Natural killer cell treated with Interleukin-12 subunit alpha and Interleukin-12 subunit beta and Interleukin-15 and Interleukin-18, amount 100 ng/mL, for 72 hours (primary cell): ENCODE results near the gene THSD7B. TPM values are rescaled to one million over a fixed set of nuclear protein-coding genes. Genes with fewer than 3 reads are reported as not detected.

ENCODE experiments used
- ATAC-seq, 2 donors: fragments of 150-1000 bp; cut with Tn5 transposase in 1 of 2; sonication (Bioruptor Pico), chemical (Tn5 transposase) in 1 of 2; 2 replicates each; pipeline ENCODE4 v1.10.0; 2021
- DNase-seq: peaks from one replicate; pipeline ENCODE4 v3.0.0; 2022; ENCODE audit warnings: low spot score
- H3K27ac Mint-ChIP-seq, 2 donors: 1 replicate in 1 of 2; 2 replicates in 1 of 2; pipeline ENCODE4 v1.8.0; 2022; ENCODE audit warnings: mixed read lengths in 2 of 2, mild to moderate bottlenecking in 1 of 2, moderate library complexity in 1 of 2
- H3K27me3 Mint-ChIP-seq, 2 donors: 1 replicate in 1 of 2; 2 replicates in 1 of 2; pipeline ENCODE4 v1.8.0; 2022; ENCODE audit warnings: mixed read lengths in 2 of 2
- H3K36me3 Mint-ChIP-seq: one replicate; pipeline ENCODE4 v1.8.0; 2022; ENCODE audit warnings: mixed read lengths
- H3K4me1 Mint-ChIP-seq, 2 donors: 1 replicate in 1 of 2; 2 replicates in 1 of 2; pipeline ENCODE4 v1.8.0; 2022; ENCODE audit warnings: low read depth in 2 of 2, mixed read lengths in 2 of 2, mild to moderate bottlenecking in 1 of 2
- H3K4me3 Mint-ChIP-seq: one replicate; pipeline ENCODE4 v1.8.0; 2022; ENCODE audit warnings: mixed read lengths
- H3K9me3 Mint-ChIP-seq: 2 replicates; pipeline ENCODE4 v1.8.0; 2022; ENCODE audit warnings: mixed read lengths
- total RNA-seq, 2 donors: library from RNA; stranded (reverse); gene quantifications; one replicate each; pipeline ENCODE4 v1.2.3, GENCODE V29; 2022

THSD7B gene
- total RNA-seq, 2 donors from 2014 or later, result not detected

- ATAC-seq, result no peak
- Mint-ChIP-seq H3K9me3 (peaks cover 13% of the 10 kb centered on the region), H3K4me1 (no peaks in the 10 kb centered on the region), H3K36me3 (no peaks in the 10 kb centered on the region), H3K27me3 (no peaks in the 10 kb centered on the region), H3K27ac (no peak overlapping the region), H3K4me3 (no peak overlapping the region)
- DNase-seq, result no peak
Observed at GRCh38 chr2:137233091-137233490, 467.7 kb downstream of the THSD7B start.

- DNase-seq (no peak), ATAC-seq (no peak)
- no peak overlapping the region for H3K4me3 Mint-ChIP-seq
- H3K9me3 Mint-ChIP-seq, result peaks cover 22% of the 10 kb centered on the region
- no peaks in the 10 kb centered on the region for H3K27me3 Mint-ChIP-seq
- H3K36me3 Mint-ChIP-seq, result no peaks in the 10 kb centered on the region
- H3K4me1 Mint-ChIP-seq, result no peaks in the 10 kb centered on the region
- no peak overlapping the region for H3K27ac Mint-ChIP-seq
Observed at GRCh38 chr2:137237055-137237454, 471.7 kb downstream of the THSD7B start.

GRCh38 chr2:137238065-137238464 lies 472.7 kb downstream of the THSD7B start:
- H3K9me3 Mint-ChIP-seq, result peaks cover 22% of the 10 kb centered on the region
- no peak overlapping the region for H3K4me3 Mint-ChIP-seq
- H3K4me1 Mint-ChIP-seq, result no peaks in the 10 kb centered on the region
- DNase-seq (no peak), ATAC-seq (no peak)
- H3K27ac Mint-ChIP-seq, result no peak overlapping the region
- H3K27me3 Mint-ChIP-seq, result no peaks in the 10 kb centered on the region
- H3K36me3 Mint-ChIP-seq, result no peaks in the 10 kb centered on the region

GRCh38 chr2:137249463-137250130 lies 484.3 kb downstream of the THSD7B start:
- no peak overlapping the region for H3K4me3 Mint-ChIP-seq
- H3K27ac Mint-ChIP-seq, result no peak overlapping the region
- H3K9me3 Mint-ChIP-seq, result no peaks in the 10 kb centered on the region
- ATAC-seq (no peak), DNase-seq (no peak)
- no peaks in the 10 kb centered on the region for H3K36me3 Mint-ChIP-seq
- no peaks in the 10 kb centered on the region for H3K27me3 Mint-ChIP-seq
- H3K4me1 Mint-ChIP-seq, result no peaks in the 10 kb centered on the region

DNA sequence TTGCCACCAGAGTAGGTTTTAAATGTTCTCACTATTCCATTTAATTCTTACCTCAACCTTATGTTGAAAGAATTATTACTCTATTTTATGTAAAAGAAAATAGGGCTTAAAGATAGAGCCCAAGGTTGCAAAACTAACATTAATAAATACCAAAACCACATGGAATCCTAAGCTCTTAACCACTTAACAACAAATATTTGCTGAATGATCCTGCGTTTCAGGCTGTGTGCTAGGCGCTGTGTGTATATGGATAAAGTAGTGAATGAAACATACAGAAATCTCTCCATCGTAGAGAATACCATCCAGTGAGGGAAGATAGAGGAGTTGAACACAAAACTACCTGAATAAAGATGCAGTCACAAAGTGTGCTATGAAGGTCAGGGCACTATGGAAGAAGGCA lies 485.1 kb downstream of the THSD7B start:
- H3K27ac Mint-ChIP-seq, result no peak overlapping the region
- H3K4me1 Mint-ChIP-seq, result no peaks in the 10 kb centered on the region
- no peaks in the 10 kb centered on the region for H3K36me3 Mint-ChIP-seq
- no peaks in the 10 kb centered on the region for H3K9me3 Mint-ChIP-seq
- ATAC-seq (no peak), DNase-seq (no peak)
- no peaks in the 10 kb centered on the region for H3K27me3 Mint-ChIP-seq
- H3K4me3 Mint-ChIP-seq, result no peak overlapping the region

- DNase-seq (no peak), ATAC-seq (no peak)
- H3K4me1 Mint-ChIP-seq, result no peaks in the 10 kb centered on the region
- no peaks in the 10 kb centered on the region for H3K36me3 Mint-ChIP-seq
- H3K27ac Mint-ChIP-seq, result no peak overlapping the region
- H3K9me3 Mint-ChIP-seq, result peaks cover 2% of the 10 kb centered on the region
- no peak overlapping the region for H3K4me3 Mint-ChIP-seq
- H3K27me3 Mint-ChIP-seq, result no peaks in the 10 kb centered on the region
Observed at GRCh38 chr2:137251045-137251444, 485.7 kb downstream of the THSD7B start.

DNA sequence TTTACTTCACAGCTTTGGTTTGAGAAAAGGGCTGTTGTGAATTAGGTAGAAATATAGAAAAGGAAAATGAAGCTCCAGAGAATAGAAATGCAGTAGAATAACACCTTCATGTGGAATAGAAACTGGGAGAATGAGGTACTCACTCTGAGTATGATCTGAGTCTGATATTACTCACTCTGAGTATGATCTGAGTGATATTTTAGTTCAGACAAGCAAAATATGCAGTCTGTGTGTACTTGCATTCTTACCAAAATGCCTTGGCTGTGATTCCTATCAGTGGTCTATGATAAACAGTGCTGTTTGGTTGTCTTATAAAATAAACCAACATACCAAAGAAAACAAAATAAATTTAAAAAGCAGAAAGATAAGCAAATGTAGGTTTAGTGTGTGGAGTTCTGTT lies 487.6 kb downstream of the THSD7B start:
- H3K9me3 Mint-ChIP-seq, result peaks cover 6% of the 10 kb centered on the region
- H3K36me3 Mint-ChIP-seq, result no peaks in the 10 kb centered on the region
- ATAC-seq (no peak), DNase-seq (no peak)
- H3K4me1 Mint-ChIP-seq, result no peaks in the 10 kb centered on the region
- H3K27ac Mint-ChIP-seq, result no peak overlapping the region
- no peaks in the 10 kb centered on the region for H3K27me3 Mint-ChIP-seq
- H3K4me3 Mint-ChIP-seq, result no peak overlapping the region

DNA sequence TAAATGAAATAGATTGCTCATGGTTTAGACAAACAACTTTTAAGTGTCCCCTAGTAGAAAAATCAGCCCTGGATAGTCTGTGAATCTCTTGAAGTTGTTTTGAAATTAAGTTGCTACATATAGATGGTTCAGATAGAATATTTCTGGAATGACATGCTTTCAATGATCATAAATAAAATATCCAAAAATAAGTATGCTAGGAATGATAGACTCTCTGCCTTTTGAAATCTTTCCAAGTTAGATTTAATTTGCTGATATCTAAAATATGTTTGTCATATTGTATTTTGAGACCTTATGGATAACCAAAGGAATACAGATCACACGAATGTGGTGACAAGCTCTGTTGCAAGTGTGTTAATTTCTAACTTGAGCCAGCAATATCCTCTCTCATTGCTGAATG lies 488.7 kb downstream of the THSD7B start:
- Mint-ChIP-seq H3K27me3 (no peaks in the 10 kb centered on the region), H3K36me3 (no peaks in the 10 kb centered on the region), H3K4me3 (no peak overlapping the region), H3K9me3 (peaks cover 6% of the 10 kb centered on the region), H3K4me1 (no peaks in the 10 kb centered on the region), H3K27ac (no peak overlapping the region)
- ATAC-seq (no peak), DNase-seq (no peak)

GRCh38 chr2:137255345-137255744 lies 490.0 kb downstream of the THSD7B start:
- DNase-seq (no peak), ATAC-seq (no peak)
- no peaks in the 10 kb centered on the region for H3K36me3 Mint-ChIP-seq
- H3K27ac Mint-ChIP-seq, result no peak overlapping the region
- no peak overlapping the region for H3K4me3 Mint-ChIP-seq
- no peaks in the 10 kb centered on the region for H3K27me3 Mint-ChIP-seq
- no peaks in the 10 kb centered on the region for H3K4me1 Mint-ChIP-seq
- peaks cover 6% of the 10 kb centered on the region for H3K9me3 Mint-ChIP-seq

DNA sequence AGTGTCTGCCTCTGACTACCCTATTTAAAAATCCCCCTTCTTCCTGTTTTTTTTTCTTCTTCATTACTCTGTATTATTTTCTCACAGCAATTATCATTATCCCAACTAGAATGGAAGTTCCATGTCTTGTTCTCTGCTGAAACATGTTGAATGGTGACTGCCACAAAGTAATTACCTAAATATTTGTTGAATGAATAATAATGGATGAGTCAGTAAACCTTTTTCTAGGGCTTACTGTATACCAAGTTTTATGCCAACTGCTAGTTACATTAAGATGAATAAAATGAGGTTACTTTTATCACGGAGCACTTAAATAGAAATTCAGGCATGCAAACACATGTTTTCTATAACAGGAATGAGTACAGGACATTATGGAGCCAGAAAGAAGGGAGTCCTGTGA lies 490.6 kb downstream of the THSD7B start:
- no peak for ATAC-seq
- Mint-ChIP-seq H3K36me3 (no peaks in the 10 kb centered on the region), H3K27ac (no peak overlapping the region), H3K9me3 (peaks cover 6% of the 10 kb centered on the region), H3K4me3 (no peak overlapping the region), H3K27me3 (no peaks in the 10 kb centered on the region), H3K4me1 (no peaks in the 10 kb centered on the region)
- no peak for DNase-seq

GRCh38 chr2:137261881-137262585 lies 496.7 kb downstream of the THSD7B start:
- Mint-ChIP-seq H3K9me3 (peaks cover 4% of the 10 kb centered on the region), H3K27me3 (no peaks in the 10 kb centered on the region), H3K27ac (no peak overlapping the region), H3K4me1 (no peaks in the 10 kb centered on the region), H3K36me3 (no peaks in the 10 kb centered on the region), H3K4me3 (no peak overlapping the region)
- ATAC-seq, result no peak
- DNase-seq, result no peak

GRCh38 chr2:137262594-137262993 lies 497.2 kb downstream of the THSD7B start:
- DNase-seq (no peak), ATAC-seq (no peak)
- Mint-ChIP-seq H3K27ac (no peak overlapping the region), H3K27me3 (no peaks in the 10 kb centered on the region), H3K4me1 (no peaks in the 10 kb centered on the region), H3K4me3 (no peak overlapping the region), H3K36me3 (no peaks in the 10 kb centered on the region), H3K9me3 (peaks cover 4% of the 10 kb centered on the region)

DNA sequence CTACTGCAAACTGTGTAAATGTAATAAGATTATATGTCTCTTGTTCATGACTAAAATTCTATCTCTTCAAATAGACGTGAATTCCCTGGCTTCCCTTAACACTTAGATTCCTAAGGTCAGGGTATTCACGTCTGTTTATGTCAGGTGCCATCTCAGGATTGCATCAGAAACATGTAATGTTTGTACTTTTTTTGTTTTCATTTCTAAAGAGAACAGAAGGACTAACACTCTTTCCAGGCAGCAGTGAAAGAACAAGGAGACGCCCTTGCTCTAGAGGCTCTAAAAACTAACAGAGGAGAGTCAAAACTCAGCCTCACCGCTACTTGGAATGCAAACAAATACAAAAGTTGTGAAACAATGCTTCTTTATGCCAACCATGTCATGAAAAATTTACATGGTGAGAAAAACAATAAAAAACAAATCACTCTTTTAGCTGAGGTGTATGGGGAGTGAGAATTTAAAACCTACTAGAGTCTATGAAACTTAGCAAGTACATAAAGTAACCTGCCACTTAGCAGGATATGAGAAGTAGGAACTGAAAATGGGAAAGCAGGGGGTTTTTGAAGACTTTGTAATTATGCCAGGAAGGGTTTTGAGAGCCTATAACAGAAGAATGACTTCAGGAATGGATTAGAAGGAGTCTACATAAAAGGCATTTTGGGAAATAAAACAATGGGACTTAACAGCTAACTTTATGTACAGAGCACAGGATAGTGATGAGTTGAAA lies 522.7 kb downstream of the THSD7B start:
- no peak overlapping the region for H3K4me3 Mint-ChIP-seq
- no peaks in the 10 kb centered on the region for H3K4me1 Mint-ChIP-seq
- DNase-seq (no peak), ATAC-seq (no peak)
- H3K9me3 Mint-ChIP-seq, result peaks cover 21% of the 10 kb centered on the region
- no peaks in the 10 kb centered on the region for H3K27me3 Mint-ChIP-seq
- peaks cover 10% of the 10 kb centered on the region for H3K36me3 Mint-ChIP-seq
- H3K27ac Mint-ChIP-seq, result no peak overlapping the region

- H3K4me3 Mint-ChIP-seq, result no peak overlapping the region
- H3K4me1 Mint-ChIP-seq, result no peaks in the 10 kb centered on the region
- DNase-seq (no peak), ATAC-seq (no peak)
- H3K27me3 Mint-ChIP-seq, result no peaks in the 10 kb centered on the region
- peaks cover 4% of the 10 kb centered on the region for H3K36me3 Mint-ChIP-seq
- peaks cover 18% of the 10 kb centered on the region for H3K9me3 Mint-ChIP-seq
- H3K27ac Mint-ChIP-seq, result no peak overlapping the region
Observed at GRCh38 chr2:137291836-137292570, 526.7 kb downstream of the THSD7B start.
